Neural cell (in vitro differentiated cells): ENCODE measurements around the gene TRIO.

Source experiments
- CTCF ChIP-seq: fragments of 450-650 bp; IDR thresholded peaks from 2 replicates; pipeline ENCODE4 v1.5.1; 2014; ENCODE audit warnings: antibody characterized with exemption, mild to moderate bottlenecking, moderate library complexity; ENCODE audit not compliant: poor library complexity, severe bottlenecking
- MXI1 ChIP-seq: fragments of 450-650 bp; conservative IDR thresholded peaks from 2 replicates; pipeline ENCODE4 v1.6.1; 2014; ENCODE audit warnings: antibody characterized with exemption, mild to moderate bottlenecking; ENCODE audit not compliant: poor library complexity, severe bottlenecking

GRCh38 chr5:14516901-14517300 lies 373.8 kb downstream of the TRIO start:
- no peak for TF ChIP-seq MXI1
- no peak for TF ChIP-seq CTCF
